Jurkat, Clone E6-1 (cell line): ENCODE results near the gene HOXA6.

ENCODE experiments used
- DNase-seq: peaks from one replicate; pipeline ENCODE4 v3.0.0-alpha.2; 2011; ENCODE audit warnings: low read depth, low spot score
- H3K4me3 ChIP-seq: 2 replicates; pipeline ENCODE4 v1.5.1; 2011; ENCODE audit warnings: mild to moderate bottlenecking, low read length, control low read depth, moderate library complexity

HOXA6 gene

DNA sequence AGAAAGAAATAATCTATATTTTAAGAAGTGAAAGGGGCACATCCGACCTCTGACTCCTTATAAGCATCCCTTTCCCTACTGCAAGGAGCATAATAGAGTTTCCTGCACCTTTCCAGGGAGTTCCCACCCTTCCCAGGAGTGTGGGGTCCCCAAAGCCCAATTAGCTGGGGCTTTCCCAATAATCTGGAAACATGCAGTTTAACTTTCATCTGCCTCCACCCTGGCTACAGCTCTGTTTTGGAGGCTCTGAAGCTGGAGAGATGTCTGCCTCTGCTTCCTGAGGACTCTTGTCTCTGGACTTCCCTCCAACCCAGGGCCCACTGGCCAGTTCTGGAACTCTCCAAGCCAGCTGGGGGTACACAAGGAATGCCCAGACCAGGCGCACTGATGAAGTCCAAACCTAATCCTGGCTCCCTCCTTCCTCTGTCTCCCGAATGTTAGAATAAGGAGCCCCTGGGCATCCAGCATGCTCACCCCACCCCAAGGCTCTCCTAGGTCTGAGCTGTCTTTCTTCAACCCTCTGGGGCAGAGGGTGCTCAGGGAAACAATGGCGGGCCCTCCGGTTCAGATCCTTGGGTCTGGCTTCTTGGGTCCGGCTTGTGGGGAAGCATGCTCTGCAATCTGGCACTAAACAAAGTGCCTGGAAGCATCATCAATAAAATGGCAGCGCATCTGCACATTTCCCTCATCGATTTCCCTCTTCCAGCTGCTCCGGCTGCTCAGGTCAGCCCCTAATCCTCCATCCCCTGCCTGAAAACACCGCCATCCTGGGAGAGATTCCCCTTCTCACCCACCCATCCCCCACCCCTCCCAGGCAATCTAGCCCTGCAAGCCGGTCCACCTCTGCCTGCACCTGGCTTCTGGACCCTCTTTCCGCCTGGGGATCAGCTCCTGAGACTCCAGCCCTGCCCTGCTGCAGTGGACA lies 30.4 kb downstream of the HOXA6 start:
- no peak for DNase-seq
- no peak overlapping the region for H3K4me3 ChIP-seq

- no peak for DNase-seq
- H3K4me3 ChIP-seq: no peak overlapping the region
Measured at GRCh38 chr7:27116031-27116961, 31.3 kb downstream of the HOXA6 start.

GRCh38 chr7:27115221-27116026 lies 32.1 kb downstream of the HOXA6 start:
- no peak for DNase-seq
- H3K4me3 ChIP-seq: no peak overlapping the region

DNA sequence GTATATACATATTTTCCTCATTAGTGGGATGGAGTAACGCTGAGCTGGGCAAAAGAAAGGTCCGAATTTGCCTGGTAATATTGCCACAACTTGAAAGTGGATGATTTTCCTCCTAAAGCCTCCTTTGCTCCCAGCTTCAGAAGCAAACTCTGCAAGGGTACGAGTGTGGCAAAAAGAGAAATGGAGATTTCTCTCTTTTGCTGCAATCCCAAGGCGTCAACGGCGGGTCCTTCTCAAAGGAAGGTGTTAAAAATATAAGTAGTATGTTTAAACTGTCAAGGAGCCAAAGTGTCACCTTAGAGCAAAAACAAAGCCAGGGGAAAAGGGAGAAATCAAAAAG lies 32.7 kb downstream of the HOXA6 start:
- no peak for DNase-seq
- H3K4me3 ChIP-seq: no peak overlapping the region

DNA sequence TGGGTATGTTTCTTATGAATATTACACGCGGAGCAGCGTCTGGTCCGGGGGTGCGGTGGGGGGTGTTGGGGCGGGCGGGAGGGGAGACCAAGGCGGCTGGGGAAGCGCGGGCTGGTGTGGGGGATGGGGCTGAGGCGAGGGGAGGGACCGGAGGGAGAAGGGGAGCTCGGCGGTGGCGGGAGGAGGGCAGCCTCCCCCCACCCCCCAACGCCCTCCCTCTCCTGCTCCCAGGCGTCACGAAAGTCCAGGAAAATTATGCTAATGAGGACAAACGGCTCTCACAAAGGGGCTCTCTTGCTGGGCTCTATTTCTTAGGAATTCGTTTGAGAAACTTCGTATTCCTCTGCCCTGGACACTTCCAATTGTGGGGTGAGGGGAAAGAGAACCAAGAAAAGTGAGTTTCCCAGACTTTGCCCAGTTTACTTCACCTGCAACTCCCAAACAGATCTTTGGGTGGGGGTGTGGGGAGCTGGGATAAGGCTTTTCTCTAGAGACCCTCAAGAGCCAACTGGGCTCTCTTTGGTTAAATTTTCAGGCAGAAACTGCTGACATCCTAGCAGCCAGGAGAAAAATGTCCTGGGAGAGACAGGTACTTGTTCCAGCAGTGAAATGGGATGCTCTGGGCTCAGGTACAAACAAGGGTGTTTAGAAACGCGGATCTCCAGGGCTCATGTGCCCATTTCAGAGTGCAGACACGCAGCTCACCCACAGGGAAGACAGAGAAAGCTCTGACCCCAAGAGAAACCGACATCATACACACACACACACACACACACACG lies 33.4 kb downstream of the HOXA6 start:
- no peak for DNase-seq
- no peak overlapping the region for H3K4me3 ChIP-seq

- no peak overlapping the region for H3K4me3 ChIP-seq
- no peak for DNase-seq
Measured at GRCh38 chr7:27112955-27113949, 34.3 kb downstream of the HOXA6 start.

DNA sequence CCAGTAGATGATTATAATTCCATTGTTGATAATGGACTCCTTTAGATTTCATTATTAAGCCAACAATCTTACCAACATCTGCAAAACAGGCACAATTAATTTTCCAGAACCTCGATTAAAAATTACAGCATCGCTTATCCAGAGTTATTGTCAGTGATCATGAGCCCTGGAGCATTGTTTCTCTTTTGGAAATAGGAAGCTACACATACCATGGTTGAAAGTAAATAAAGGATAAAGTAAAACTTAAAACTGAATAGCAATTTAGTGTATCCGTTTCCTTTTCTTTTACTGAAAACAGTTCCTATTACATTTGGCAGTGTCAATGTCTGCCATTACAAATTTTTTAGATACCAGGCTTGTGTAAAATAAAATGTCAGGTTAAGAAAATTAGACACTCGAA lies 35.2 kb downstream of the HOXA6 start:
- DNase-seq: no peak
- H3K4me3 ChIP-seq: no peak overlapping the region

- no peak for DNase-seq
- H3K4me3 ChIP-seq: no peak overlapping the region
Measured at GRCh38 chr7:27111751-27112277, 35.8 kb downstream of the HOXA6 start.

DNA sequence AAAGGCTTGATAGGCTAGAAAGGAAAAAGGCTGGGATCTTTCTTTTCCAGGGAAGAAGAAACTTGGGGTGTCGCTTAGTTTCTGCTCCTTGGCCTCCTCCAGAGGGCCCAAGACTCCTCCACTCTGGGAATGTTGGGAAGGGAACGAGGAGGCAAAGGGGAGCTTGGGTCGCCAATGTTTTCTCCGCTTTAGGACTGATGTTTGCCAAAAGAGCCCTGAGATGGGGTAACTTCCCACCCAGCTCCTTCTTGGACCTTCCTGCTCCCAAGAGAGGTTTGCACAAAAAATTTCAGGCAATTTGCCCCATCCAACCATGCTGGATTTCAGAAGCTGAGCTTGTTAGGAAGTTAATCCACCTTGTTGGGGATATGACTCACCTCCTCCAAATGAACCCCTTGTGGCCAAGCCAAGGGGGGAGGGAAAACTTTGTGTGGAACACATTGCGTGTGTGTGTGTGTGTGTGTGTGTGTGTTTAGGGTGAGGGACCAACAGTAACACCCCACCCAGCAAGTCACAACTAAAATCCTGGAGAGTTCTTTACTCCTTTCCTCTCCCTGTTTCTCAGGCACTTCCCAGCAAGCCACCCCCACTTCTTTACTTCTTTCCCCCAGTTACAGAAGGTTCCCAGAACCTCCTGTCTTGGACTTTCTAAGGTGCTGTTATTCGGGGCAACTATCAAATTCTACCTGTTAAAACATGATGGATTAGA lies 36.4 kb downstream of the HOXA6 start:
- no peak overlapping the region for H3K4me3 ChIP-seq
- no peak for DNase-seq

GRCh38 chr7:27110186-27111031 lies 37.2 kb downstream of the HOXA6 start:
- DNase-seq: no peak
- no peak overlapping the region for H3K4me3 ChIP-seq

DNA sequence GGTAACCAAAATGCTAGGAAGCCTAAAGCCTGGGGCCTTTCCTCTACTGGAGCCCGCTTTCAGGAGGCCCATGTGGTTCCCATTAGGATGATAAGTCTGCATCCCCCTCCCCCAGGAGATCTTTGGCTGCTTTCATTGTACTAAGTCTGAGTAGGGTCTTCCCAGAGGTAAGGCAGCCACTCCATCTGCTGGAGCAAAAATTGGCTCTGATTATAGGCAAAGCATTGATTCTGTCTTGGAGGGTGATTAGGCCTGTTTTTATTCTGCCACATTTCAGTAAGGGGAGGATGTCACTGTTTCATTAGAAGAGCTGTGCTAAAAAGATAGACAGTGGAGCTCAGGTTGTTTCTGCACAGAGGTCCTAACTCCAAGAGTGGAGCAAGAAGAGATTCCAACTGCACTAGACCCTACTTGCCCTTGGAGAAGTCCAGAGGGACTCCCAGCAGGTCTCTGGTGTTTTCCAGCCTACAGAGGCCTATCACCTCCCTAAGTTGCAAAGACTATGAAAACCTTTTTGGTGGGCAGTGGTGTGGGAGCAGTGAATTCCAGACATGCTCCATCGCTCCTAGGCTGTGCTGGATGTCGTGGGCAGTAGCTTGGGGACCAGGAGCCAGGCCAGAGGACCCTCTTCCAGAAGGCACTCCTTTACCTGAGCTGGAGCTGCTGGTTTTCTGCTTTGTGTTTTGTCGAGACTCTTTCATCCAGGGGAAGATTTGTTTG lies 37.9 kb downstream of the HOXA6 start:
- no peak for DNase-seq
- no peak overlapping the region for H3K4me3 ChIP-seq

- DNase-seq: no peak
- H3K4me3 ChIP-seq: no peak overlapping the region
Measured at GRCh38 chr7:27108390-27109127, 39.0 kb downstream of the HOXA6 start.

DNA sequence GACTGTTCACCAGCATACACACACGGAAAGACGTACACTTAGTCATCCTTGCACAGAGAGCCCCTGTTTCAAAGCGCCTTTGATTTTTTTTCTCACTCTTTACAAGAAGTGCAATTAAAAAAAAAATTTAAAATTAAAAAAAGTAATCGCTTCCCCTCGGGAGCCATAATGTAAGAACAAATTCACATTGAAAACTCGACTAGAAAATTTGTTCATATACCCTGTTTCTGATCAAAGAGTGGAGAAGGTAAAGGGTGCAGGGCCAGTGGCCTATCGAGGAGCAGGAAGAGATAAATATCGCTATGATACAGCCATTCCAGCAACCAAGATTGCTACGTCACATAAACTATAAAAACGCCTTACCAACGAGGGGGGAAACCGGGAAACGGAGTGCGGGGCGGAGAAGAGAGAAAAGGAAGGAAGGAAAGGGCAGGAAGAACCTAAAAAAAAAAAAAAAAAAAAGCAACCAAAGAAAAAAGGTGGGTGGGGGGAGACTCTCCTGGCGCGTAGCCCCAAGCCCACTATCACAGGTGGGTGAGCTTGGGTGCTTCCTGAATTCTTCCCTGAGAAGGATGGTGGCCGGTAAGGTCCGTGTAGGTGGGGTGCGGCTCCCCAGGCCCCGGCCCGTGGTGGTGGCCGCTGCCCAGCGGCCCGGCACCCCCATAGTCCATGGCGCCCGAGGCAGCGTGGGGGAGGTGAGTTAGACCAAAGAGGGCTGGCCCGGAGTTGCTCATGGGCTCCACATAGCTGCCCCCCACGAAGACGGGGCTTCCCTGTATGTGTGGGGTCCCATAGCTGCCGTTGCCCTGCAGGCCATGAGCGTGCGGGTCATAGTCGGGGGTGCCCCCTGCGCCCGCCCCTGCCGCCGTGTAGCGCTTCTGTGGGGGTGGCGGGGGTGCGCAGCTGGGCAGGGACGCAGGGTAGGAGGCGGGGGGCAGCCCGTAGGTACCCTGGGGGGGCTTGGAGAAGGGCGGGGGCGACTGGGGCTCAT lies 39.9 kb downstream of the HOXA6 start:
- DNase-seq: no peak
- no peak overlapping the region for H3K4me3 ChIP-seq

- H3K4me3 ChIP-seq: no peak overlapping the region
- no peak for DNase-seq
Measured at GRCh38 chr7:27106901-27107240, 40.7 kb downstream of the HOXA6 start.
